NCI-H748 (cell line): Measurements from ENCODE around the gene TSC22D2.

Experiments
- DNase-seq: peaks from one replicate; lab custom pipeline; 2025; ENCODE audit not compliant: unreplicated experiment; lab: John Stamatoyannopoulos, UW

The TSC22D2 gene

GRCh38 chr3:150408221-150409124, at the start of gene TSC22D2:
TSC22D2 (plus strand) TSS chr3:150408298; CDS start chr3:150409351, 1,053 bp downstream.
- peak; percentile 90 for DNase-seq

- DNase-seq: no peak
Observed at GRCh38 chr3:150359381-150359780, 48.7 kb upstream of the TSC22D2 start.

- DNase-seq: no peak
Observed at GRCh38 chr3:150360966-150361365, 47.1 kb upstream of the TSC22D2 start.

DNA sequence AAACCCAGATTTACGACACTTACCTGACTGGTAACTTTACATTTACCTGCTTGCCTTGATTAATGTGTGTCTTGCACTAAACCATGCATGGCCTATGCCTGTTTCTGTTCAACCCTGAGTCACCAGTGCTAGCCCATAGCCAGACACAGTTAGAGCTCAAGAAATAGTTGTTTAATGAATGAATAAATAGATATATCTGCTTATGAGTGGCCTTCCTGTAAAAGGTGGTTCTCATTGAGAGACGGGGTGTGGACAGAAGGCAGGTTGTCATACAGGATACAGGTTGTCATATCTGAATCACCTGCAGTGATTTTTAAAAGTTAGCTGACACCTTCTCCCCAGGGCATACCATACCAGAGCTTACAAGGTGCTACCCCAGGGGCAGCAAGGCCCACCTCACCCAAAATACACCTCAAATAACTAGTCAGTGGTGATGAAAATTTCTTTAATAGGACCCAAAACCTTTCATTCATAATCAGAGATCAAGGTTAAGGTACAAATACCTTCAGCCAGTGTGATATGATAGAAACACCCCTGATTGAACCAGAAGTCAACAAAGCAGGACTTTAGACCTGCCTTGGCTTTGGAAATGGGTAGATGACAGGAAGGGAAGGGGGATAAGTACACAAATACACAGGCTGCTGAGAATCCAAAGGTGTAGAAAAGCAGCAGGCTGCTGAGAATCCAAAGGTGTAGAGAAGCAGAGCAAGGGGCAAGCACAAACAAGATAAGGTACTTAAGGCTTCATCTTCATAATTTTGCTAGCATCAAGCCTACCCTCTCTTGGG, 45.4 kb upstream of the TSC22D2 start:
- no peak for DNase-seq

GRCh38 chr3:150363420-150363819, 44.7 kb upstream of the TSC22D2 start:
- DNase-seq: no peak

- DNase-seq: no peak
Observed at GRCh38 chr3:150365132-150365604, 42.9 kb upstream of the TSC22D2 start.

DNA sequence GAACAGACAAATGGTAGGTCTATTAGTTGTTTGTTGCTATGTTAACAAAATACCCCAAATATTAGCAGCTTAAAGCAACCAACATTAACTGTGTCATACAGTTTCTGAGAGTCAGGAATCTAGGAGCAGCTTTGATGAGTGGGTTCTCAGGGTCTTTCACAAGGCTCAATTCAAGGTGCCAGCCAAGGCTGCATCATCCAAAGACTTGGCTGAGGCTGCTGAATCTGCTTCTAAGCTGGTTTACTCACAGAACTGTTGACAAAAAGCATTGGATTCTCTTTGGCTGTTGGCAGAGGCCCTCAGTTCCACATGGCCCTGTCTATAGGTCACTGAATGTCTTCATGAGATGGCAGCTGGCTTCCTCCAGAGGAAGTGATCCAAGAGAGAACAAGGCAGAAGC, 40.3 kb upstream of the TSC22D2 start:
- no peak for DNase-seq

DNA sequence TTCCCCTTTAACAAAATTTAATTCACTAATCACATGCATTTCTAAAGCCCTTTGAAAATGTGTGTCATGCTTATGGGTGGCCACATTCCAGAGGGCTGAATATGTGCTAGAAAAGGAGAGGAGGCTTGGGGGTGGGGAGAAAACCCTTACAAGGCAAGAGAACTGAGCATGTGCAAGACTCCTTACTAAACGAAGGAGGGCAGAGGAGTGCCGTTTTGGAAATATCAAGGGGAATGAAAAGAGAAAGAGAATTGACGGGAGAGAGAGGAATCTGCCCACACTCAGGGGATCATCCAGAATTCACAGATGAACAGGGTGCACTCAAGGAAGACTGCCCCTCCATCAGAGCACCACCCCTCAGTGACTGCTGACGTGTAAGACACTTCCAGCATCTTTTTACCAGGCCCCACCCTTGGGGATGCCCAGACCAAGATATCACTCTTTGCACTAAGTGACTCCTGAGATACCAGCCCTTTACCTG, 37.9 kb upstream of the TSC22D2 start:
- no peak for DNase-seq

- no peak for DNase-seq
Observed at GRCh38 chr3:150370999-150371398, 37.1 kb upstream of the TSC22D2 start.

- no peak for DNase-seq
Observed at GRCh38 chr3:150371741-150372254, 36.3 kb upstream of the TSC22D2 start.

DNA sequence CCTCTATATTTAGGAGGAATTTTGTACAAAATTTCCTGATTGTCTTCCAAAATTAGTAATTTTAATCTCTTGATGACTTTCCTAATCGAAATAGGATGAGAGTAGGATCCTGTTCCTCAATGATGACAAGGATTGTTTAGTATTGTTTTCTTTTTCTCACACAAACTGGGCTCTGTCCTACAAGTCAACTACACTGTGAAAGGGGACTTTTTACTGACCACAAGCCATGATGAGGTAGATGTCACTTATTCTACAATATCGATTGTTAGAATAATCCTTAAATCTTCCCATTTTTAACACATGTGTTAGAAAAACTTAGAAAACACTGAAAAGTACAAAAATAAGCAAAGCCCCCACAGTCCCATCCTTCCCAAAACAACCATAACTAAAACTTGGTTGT, 35.8 kb upstream of the TSC22D2 start:
- no peak for DNase-seq

DNA sequence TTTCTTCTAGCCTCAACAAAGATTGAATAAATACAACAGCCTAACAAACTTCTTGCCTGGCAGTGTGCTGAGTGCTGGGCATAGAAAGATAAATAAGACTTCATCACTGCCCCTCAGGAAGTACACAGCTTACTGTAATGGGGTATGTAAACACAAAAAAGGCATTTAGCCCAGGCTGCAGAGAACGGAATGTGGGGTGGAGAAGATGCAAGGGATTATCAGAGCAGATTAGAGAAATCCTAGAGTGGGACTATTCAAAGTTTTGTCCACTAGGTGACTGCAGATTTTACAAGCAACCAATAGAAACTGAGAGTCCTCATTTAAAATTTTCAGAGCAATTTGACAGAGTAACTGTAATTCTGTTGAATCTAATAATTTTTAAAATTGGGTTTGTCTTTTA, 35.4 kb upstream of the TSC22D2 start:
- peak; percentile 1 for DNase-seq

GRCh38 chr3:150373234-150373875, 34.7 kb upstream of the TSC22D2 start:
- DNase-seq: no peak

- no peak for DNase-seq
Observed at GRCh38 chr3:150374975-150375374, 33.1 kb upstream of the TSC22D2 start.

DNA sequence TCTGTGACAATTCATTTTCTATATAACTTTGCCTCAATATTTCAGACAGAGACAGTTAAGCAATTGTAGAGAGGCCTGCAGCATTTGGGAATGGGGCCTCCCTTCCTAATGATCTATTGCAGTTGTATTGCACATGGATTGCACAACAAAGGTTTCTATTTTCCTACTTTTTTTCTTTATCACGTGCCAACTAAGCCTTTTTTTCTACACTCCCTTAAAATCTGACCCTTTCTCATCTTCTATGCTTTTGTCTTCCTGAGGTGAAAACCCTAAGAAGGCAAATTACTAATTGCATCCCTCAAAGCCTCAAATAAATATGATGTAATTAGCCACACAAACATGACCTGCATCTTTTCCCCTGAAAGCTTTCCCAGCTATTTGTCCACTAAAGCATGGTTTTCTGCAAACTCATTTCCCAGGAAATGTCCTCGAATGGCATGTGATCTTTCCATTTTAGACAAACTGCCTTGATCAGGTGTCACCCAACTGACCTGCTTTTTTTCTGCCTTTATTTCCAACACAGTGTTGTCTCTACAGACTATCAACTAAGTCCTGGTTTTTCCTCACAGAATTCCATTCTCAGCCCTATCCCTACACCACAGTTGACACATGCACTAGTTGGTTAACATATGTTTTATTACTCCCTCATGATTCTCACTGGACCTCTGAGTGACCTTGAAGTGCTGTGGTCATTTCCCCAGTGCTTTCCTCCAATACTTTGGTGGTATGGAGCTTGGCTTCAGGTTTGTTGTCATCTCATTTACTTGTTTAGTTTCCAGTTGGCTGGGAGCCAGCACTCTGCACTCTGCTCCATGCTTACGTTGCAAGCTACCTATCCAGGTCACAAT, 31.9 kb upstream of the TSC22D2 start:
- peak; percentile 37 for DNase-seq

- no peak for DNase-seq
Observed at GRCh38 chr3:150377601-150378300, 30.3 kb upstream of the TSC22D2 start.

- no peak for DNase-seq
Observed at GRCh38 chr3:150378301-150378748, 29.8 kb upstream of the TSC22D2 start.

GRCh38 chr3:150379469-150379868, 28.6 kb upstream of the TSC22D2 start:
- DNase-seq: no peak
